GM06990 (cell line): ENCODE results near the gene KREMEN2.

Experiments
- DNase-seq: peaks from one replicate; pipeline ENCODE4 v3.0.0-alpha.2; 2011; ENCODE audit not compliant: insufficient read length; ENCODE audit errors: extremely low read depth
- H3K27me3 ChIP-seq: replicated peaks from 2 replicates; pipeline ENCODE4 v1.6.0; 2011; ENCODE audit warnings: low read length; ENCODE audit not compliant: control insufficient read depth, insufficient read depth
- H3K36me3 ChIP-seq: 2 replicates; pipeline ENCODE4 v1.5.1; 2011; ENCODE audit warnings: low read length; ENCODE audit not compliant: control insufficient read depth, insufficient read depth
- H3K4me3 ChIP-seq: replicated peaks from 2 replicates; pipeline ENCODE4 v1.5.1; 2011; ENCODE audit warnings: low read depth, mild to moderate bottlenecking, control low read depth, low read length
- TF ChIP-seq, protein P1 (sequence below): IDR thresholded peaks from 2 replicates; pipeline ENCODE4 v1.5.1; 2011; ENCODE audit warnings: low read length, control low read depth, mild to moderate bottlenecking, inconsistent platforms; ENCODE audit not compliant: insufficient read depth, poor library complexity, severe bottlenecking

KREMEN2 gene

DNA sequence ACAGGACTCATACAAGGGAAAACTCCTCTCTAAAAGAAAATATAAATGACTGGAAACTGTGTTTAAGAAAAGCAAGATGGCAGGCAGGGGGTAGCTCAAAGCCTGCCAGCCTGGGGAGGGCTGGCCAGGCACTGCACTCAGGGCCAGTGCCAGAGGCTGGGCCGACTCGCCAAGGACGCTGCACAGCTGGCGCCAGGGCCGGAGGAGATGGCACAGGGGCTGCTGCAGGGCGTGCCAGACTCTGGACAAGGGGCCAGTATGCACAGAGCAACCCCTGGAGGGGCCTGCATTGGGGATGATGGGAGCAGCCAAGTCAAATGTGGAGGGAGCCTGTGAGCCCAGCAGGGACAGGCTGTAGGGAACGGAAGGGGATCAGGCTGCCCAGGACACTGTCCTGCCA is 12.1 kb downstream of the KREMEN2 start:
- no peak for DNase-seq
- TF ChIP-seq, protein P1, sequence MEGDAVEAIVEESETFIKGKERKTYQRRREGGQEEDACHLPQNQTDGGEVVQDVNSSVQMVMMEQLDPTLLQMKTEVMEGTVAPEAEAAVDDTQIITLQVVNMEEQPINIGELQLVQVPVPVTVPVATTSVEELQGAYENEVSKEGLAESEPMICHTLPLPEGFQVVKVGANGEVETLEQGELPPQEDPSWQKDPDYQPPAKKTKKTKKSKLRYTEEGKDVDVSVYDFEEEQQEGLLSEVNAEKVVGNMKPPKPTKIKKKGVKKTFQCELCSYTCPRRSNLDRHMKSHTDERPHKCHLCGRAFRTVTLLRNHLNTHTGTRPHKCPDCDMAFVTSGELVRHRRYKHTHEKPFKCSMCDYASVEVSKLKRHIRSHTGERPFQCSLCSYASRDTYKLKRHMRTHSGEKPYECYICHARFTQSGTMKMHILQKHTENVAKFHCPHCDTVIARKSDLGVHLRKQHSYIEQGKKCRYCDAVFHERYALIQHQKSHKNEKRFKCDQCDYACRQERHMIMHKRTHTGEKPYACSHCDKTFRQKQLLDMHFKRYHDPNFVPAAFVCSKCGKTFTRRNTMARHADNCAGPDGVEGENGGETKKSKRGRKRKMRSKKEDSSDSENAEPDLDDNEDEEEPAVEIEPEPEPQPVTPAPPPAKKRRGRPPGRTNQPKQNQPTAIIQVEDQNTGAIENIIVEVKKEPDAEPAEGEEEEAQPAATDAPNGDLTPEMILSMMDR: no peak
- H3K4me3 ChIP-seq: no peak overlapping the region
- H3K27me3 ChIP-seq: no peaks in the 10 kb centered on the region
- peaks cover 14% of the 10 kb centered on the region for H3K36me3 ChIP-seq

DNA sequence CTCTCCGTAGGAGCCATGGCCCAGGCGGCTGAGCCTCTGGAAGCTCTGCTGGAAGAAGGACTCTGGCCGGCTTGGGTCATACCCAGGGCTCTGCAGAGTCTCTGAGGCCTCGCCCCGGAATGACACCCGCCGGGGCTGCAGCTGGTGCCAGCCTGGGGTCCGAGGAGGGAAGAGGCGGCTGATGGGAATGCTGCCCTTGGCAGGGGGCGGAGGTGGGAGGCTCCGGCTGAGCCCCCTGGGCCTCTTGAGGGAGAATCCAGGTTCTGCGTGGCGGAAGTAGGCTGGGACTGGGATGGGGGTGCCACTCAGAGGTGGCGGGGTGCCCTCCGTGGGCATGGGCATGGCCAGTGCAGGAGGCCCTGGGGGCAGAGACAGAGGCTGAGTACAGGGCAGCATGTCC is 12.6 kb downstream of the KREMEN2 start:
- DNase-seq: no peak
- TF ChIP-seq, protein P1: no peak
- Histone ChIP-seq H3K27me3 (no peaks in the 10 kb centered on the region), H3K4me3 (no peak overlapping the region), H3K36me3 (peaks cover 14% of the 10 kb centered on the region)

DNA sequence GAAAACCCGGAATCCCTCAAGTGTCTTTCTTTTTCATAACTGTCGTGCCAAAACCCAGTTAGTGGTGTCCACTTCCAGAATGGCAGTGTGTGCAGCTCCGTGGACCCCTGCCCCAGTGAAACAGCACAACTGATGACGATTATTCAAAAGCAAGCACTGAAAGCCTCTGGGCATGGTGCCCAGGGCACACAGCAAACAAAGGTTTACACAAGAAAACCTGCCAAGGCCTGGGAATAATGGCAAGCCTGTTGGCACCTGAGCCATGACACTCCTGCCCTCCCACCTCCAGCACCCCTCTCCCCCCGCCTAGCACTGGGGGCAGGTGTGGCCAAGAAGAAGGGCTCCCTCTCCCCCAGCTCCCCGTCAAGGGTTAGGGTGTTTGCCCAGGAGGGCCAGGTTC is 13.4 kb downstream of the KREMEN2 start:
- TF ChIP-seq, protein P1: no peak
- Histone ChIP-seq H3K36me3 (peaks cover 14% of the 10 kb centered on the region), H3K27me3 (no peaks in the 10 kb centered on the region), H3K4me3 (no peak overlapping the region)
- no peak for DNase-seq

DNA sequence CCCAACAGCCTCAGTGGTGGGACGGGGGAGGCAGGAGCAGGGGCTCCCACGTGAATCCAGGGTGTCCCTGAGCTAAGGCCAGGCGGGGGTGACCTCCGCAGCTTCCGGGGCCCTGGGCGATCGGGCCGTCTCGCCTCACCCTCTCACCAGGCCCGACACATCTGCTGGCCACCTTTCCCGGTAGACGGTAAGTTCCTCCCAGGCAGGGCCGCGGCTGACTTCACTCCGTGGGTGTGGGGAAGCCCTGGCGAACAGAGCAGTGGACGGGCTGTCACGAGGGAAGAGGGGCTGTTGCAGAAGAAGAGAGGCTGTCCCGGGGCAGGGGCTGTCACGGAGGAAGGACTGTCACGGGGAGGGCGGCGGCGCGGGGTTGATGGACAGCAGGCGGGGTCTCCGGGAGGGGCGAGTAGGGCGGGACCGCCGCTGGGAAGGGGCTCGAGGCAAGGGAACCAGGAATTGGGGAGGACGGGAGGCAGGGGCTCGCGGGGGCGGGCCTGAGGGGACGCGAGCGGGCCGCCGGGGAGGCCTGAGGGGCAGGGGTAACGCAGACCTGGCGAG is 15.7 kb downstream of the KREMEN2 start:
- no peak for DNase-seq
- H3K27me3 ChIP-seq: no peaks in the 10 kb centered on the region; the same call in 1 of the 2 replicates
- H3K4me3 ChIP-seq: peak overlapping the region; percentile 83
- H3K36me3 ChIP-seq: peaks cover 8% of the 10 kb centered on the region
- TF ChIP-seq, protein P1: no peak

DNA sequence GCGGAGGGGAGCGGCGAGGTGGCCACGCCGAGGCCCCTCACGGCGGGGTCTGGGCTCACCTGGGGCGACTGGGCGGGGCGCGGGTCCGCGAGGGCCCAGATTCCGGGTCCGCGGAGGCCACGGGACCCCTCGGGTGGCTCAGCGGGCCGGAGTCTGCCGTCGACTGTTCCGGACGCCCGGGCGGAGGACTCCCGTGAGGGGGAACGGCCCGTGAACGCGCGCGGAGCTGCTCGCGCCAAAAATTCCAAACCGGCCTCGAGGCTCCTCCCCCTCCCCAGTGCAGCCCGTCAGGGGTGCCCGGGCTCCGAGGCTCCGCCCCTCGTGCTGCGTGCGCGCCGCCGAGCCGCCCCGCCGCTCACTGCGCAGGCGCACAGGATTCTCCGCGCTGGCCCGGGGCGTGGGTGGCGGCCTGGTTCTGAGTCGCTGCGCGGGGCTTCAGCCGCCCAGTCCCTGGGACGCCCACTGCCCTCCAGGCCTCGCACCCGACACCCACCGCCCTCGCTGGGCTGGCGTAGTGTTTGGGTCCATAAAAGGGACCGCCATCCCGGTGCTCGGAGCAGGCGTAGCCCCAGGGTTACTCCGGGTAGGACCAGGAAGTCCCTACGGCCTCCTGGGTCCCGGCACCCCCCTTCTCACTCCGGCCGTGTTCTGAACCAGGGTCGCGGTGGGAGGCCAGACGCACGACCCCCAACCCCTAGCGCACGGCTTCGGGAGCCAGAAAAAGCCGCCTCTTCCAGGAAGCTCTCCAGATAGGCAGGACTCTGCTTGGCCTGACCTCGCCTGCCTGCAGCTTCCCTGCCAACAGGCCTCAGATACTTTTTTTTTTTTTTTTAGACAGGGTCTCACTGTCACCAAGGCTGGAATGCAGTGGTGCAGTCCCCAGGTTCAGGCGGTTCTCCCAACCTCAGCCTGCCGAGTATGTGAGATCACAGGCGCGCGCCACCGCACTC is 16.4 kb downstream of the KREMEN2 start, which contains the start of gene PKMYT1:
TSS of gene PKMYT1 (minus strand) at position 220 of the 950 bp plus-strand sequence. CDS start 789 bp downstream, outside the sequence.
- DNase-seq: peak; percentile 94
- H3K36me3 ChIP-seq: peaks cover 6% of the 10 kb centered on the region
- TF ChIP-seq, protein P1: no peak
- H3K4me3 ChIP-seq: peak within 1 kb of the TSS; percentile 83
- peaks cover 1% of the 10 kb centered on the region for H3K27me3 ChIP-seq
